ENCODE measurements around the gene SPO11.

SPO11 gene

GRCh38 chr20:57310821-57311514 is 18.6 kb upstream of the SPO11 start:
- DNase-seq, result no peak

- no peak for DNase-seq
Measured at GRCh38 chr20:57312138-57312537, 17.5 kb upstream of the SPO11 start.

GRCh38 chr20:57313230-57313629 is 16.4 kb upstream of the SPO11 start:
- DNase-seq, result no peak

GRCh38 chr20:57313951-57314350 is 15.7 kb upstream of the SPO11 start:
- DNase-seq, result no peak

- no peak for DNase-seq
Measured at GRCh38 chr20:57315083-57315975, 14.3 kb upstream of the SPO11 start.

- DNase-seq, result no peak
Measured at GRCh38 chr20:57315976-57316480, 13.6 kb upstream of the SPO11 start.

- DNase-seq, result no peak
Measured at GRCh38 chr20:57316795-57317201, 12.8 kb upstream of the SPO11 start.

GRCh38 chr20:57317316-57317788 is 12.3 kb upstream of the SPO11 start:
- no peak for DNase-seq

GRCh38 chr20:57317789-57318371 is 11.7 kb upstream of the SPO11 start:
- no peak for DNase-seq

- no peak for DNase-seq
Measured at GRCh38 chr20:57319584-57319983, 10.0 kb upstream of the SPO11 start.

GRCh38 chr20:57320358-57320757 is 9.2 kb upstream of the SPO11 start:
- DNase-seq, result no peak

- no peak for DNase-seq
Measured at GRCh38 chr20:57321142-57321541, 8.5 kb upstream of the SPO11 start.

GRCh38 chr20:57322476-57322875 is 7.1 kb upstream of the SPO11 start:
- DNase-seq, result no peak

- no peak for DNase-seq
Measured at GRCh38 chr20:57323034-57323433, 6.6 kb upstream of the SPO11 start.

- DNase-seq, result no peak
Measured at GRCh38 chr20:57325632-57326356, 3.8 kb upstream of the SPO11 start.

- peak; percentile 37 for DNase-seq
Measured at GRCh38 chr20:57326667-57327455, 2.7 kb upstream of the SPO11 start.

- no peak for DNase-seq
Measured at GRCh38 chr20:57327820-57328219, 1.8 kb upstream of the SPO11 start.

- no peak for DNase-seq
Measured at GRCh38 chr20:57330998-57331397, 1.4 kb downstream of the SPO11 start.

GRCh38 chr20:57332105-57333089 is 2.8 kb downstream of the SPO11 start:
- DNase-seq, result no peak

- no peak for DNase-seq
Measured at GRCh38 chr20:57335392-57335791, 5.8 kb downstream of the SPO11 start.

- no peak for DNase-seq
Measured at GRCh38 chr20:57341663-57342062, 12.1 kb downstream of the SPO11 start.
